HCT116 (cell line): ENCODE results near the gene CIB1.

Experiments used
- POLR2A ChIP-seq: IDR thresholded peaks from 2 replicates; pipeline ENCODE4 v1.7.0; 2011; ENCODE audit warnings: borderline replicate concordance; ENCODE audit not compliant: insufficient read depth, insufficient read length; ENCODE audit errors: extremely low read depth
- RAD21 ChIP-seq: IDR thresholded peaks from 2 replicates; pipeline ENCODE4 v1.6.1; 2012; ENCODE audit warnings: low read depth, mild to moderate bottlenecking
- TCF7L2 ChIP-seq: IDR thresholded peaks from 2 replicates; pipeline ENCODE4 v1.7.0; 2011; ENCODE audit warnings: borderline replicate concordance, inconsistent platforms; ENCODE audit not compliant: insufficient read depth, insufficient read length; ENCODE audit errors: extremely low read depth
- TF ChIP-seq, protein P1 (sequence below), 3 experiments: fragments of 200-600 bp in 1 of 3; sonication (generic) in 1 of 3; IDR thresholded peaks in 2 of 3; conservative IDR thresholded peaks in 1 of 3; 2 replicates each; pipeline ENCODE4 v1.5.1; 2012 to 2017; ENCODE audit warnings: low read depth in 2 of 3, low read length in 2 of 3, antibody characterized with exemption in 1 of 3, borderline replicate concordance in 1 of 3, control low read depth in 1 of 3, mild to moderate bottlenecking in 1 of 3, mixed read lengths in 1 of 3, mixed run types in 1 of 3, moderate library complexity in 1 of 3; ENCODE audit not compliant: insufficient read depth in 1 of 3

DNA sequence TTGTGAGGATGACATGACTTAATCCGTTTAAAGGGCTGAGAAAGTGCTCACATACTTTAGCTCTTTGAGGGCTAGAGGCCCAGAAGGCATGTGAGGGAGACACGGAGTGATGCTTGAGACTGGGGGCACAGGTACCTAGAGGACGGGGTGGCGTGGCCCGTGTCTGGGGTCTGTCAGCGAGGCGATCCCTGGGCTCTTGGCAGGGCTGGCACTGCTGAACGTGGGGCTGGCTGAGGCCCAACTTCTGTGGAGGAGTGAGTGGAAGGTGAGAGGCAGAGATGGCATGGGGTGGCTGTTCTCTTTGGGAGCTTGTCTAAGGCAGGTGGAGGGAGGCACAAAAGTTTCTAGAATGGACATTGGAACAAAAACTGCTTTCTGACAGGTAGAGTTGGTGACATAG is 23.1 kb downstream of the CIB1 start:
- no peak for TF ChIP-seq POLR2A
- TF ChIP-seq, protein P1, sequence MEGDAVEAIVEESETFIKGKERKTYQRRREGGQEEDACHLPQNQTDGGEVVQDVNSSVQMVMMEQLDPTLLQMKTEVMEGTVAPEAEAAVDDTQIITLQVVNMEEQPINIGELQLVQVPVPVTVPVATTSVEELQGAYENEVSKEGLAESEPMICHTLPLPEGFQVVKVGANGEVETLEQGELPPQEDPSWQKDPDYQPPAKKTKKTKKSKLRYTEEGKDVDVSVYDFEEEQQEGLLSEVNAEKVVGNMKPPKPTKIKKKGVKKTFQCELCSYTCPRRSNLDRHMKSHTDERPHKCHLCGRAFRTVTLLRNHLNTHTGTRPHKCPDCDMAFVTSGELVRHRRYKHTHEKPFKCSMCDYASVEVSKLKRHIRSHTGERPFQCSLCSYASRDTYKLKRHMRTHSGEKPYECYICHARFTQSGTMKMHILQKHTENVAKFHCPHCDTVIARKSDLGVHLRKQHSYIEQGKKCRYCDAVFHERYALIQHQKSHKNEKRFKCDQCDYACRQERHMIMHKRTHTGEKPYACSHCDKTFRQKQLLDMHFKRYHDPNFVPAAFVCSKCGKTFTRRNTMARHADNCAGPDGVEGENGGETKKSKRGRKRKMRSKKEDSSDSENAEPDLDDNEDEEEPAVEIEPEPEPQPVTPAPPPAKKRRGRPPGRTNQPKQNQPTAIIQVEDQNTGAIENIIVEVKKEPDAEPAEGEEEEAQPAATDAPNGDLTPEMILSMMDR (IDR thresholded peaks at IDR 0.05 in 2 of 3, conservative IDR thresholded peaks at IDR 0.05 in 1 of 3; ENCODE audit: borderline replicate concordance in 1 of 3, insufficient read depth in 1 of 3, low read depth in 2 of 3, low read length in 2 of 3): no peak
- no peak for TF ChIP-seq TCF7L2
- TF ChIP-seq RAD21: no peak
